Liver (tissue), 9 donors: ENCODE results near the gene PACS1. TPM values are rescaled to one million over a fixed set of nuclear protein-coding genes. Genes with fewer than 3 reads are reported as not detected.
A peak's percentile ranks its signal among the peaks of the same experiment; 100 is the strongest.

Experiments used
- DNase-seq: peaks from one replicate; pipeline ENCODE4 v3.0.0-alpha.2; 2017; ENCODE audit warnings: low spot score
- H3K27ac ChIP-seq, 2 donors: one replicate each; pipeline ENCODE4 v1.7.0; 2013; ENCODE audit warnings: inconsistent platforms in 2 of 2, low read length in 2 of 2, control low read depth in 1 of 2, low read depth in 1 of 2, mild to moderate bottlenecking in 1 of 2
- H3K27me3 ChIP-seq, 4 donors: one replicate each; pipeline versions ENCODE4 v1.6.1 to v1.7.0; 2013; ENCODE audit warnings: low read length in 3 of 4, inconsistent platforms in 1 of 4, mild to moderate bottlenecking in 1 of 4, moderate library complexity in 1 of 4; ENCODE audit not compliant: control insufficient read depth in 4 of 4, insufficient read depth in 4 of 4
- H3K36me3 ChIP-seq, 4 donors: one replicate each; pipeline versions ENCODE4 v1.6.1 to v1.7.0; 2013; ENCODE audit warnings: low read length in 3 of 4, mild to moderate bottlenecking in 3 of 4, low read depth in 1 of 4, moderate library complexity in 1 of 4; ENCODE audit not compliant: control insufficient read depth in 4 of 4, insufficient read depth in 3 of 4
- H3K4me1 ChIP-seq, 4 donors: one replicate each; pipeline versions ENCODE4 v1.6.1 to v1.7.0; 2013; ENCODE audit warnings: low read length in 3 of 4, mild to moderate bottlenecking in 3 of 4, moderate library complexity in 1 of 4; ENCODE audit not compliant: control insufficient read depth in 4 of 4, insufficient read depth in 4 of 4
- H3K4me3 ChIP-seq, 3 donors: one replicate each; pipeline versions ENCODE4 v1.6.1 to v1.7.0; 2013; ENCODE audit warnings: low read length in 3 of 3, control low read depth in 1 of 3, low read depth in 1 of 3, mild to moderate bottlenecking in 1 of 3
- H3K9ac ChIP-seq, 2 donors: one replicate each; pipeline ENCODE4 v1.7.0; 2013; ENCODE audit warnings: low read length in 2 of 2, mild to moderate bottlenecking in 2 of 2, moderate library complexity in 2 of 2, control low read depth in 1 of 2, low read depth in 1 of 2
- H3K9me3 ChIP-seq, 4 donors: one replicate each; pipeline versions ENCODE4 v1.6.1 to v1.7.0; 2013; ENCODE audit warnings: low read length in 3 of 4; ENCODE audit not compliant: control insufficient read depth in 4 of 4
- ATF3 ChIP-seq: IDR thresholded peaks from 2 replicates; pipeline ENCODE4 v1.6.1; 2016; ENCODE audit warnings: antibody characterized with exemption
- CTCF ChIP-seq: fragments of 150-350 bp; IDR thresholded peaks from 2 replicates; pipeline ENCODE4 v1.5.1; 2017; ENCODE audit warnings: improper control_type of control experiment, low read depth, low read length; ENCODE audit not compliant: missing input control
- EGR1 ChIP-seq, 2 donors: IDR thresholded peaks; 2 replicates each; pipeline ENCODE4 v1.6.1; 2016 to 2018; ENCODE audit warnings: antibody characterized with exemption in 2 of 2, low read depth in 2 of 2
- HNF4A ChIP-seq, 2 donors: conservative IDR thresholded peaks; 2 replicates each; pipeline ENCODE4 v1.6.1; 2016; ENCODE audit warnings: antibody characterized with exemption in 2 of 2, mild to moderate bottlenecking in 2 of 2
- HNF4G ChIP-seq: IDR thresholded peaks from 2 replicates; pipeline ENCODE4 v1.6.1; 2016; ENCODE audit warnings: antibody characterized with exemption
- JUND ChIP-seq, 2 donors: IDR thresholded peaks; 2 replicates each; pipeline ENCODE4 v1.6.1; 2016; ENCODE audit warnings: antibody characterized with exemption in 2 of 2
- RAD21 ChIP-seq, 2 donors: IDR thresholded peaks; 2 replicates each; pipeline ENCODE4 v1.6.1; 2016; ENCODE audit warnings: antibody characterized with exemption in 2 of 2, mild to moderate bottlenecking in 2 of 2
- RXRA ChIP-seq, 2 donors: IDR thresholded peaks; 2 replicates each; pipeline ENCODE4 v1.6.1; 2017 to 2018; ENCODE audit warnings: antibody characterized with exemption in 2 of 2, mild to moderate bottlenecking in 1 of 2
- TAF1 ChIP-seq: conservative IDR thresholded peaks from 2 replicates; pipeline ENCODE4 v1.6.1; 2016; ENCODE audit warnings: antibody characterized with exemption, mild to moderate bottlenecking
- WGBS: extraction: QIAGEN DNeasy Blood & Tissue Kit; methylation state at CpG from one replicate; pipeline ENCODE4 v1.1.7; 2013; 5-methylcytosine and 5-hydroxymethylcytosine counted together
- polyA plus RNA-seq, 2 donors: library from polyadenylated mRNA; stranded (reverse) in 1 of 2; unstranded in 1 of 2; fragments of 200-250 nt in 1 of 2; fragments of >200 nt in 1 of 2; fragmentation: Nextera tagmentation in 1 of 2; extraction: Ambion mirVana in 1 of 2; gene quantifications; one replicate each; pipeline versions ENCODE4 v1.2.1 to v1.2.3, GENCODE V29; 2013 to 2015
- total RNA-seq, 2 donors: library from RNA; depleted of rRNA; stranded (reverse); fragments of >200 nt; gene quantifications; one replicate each; pipeline ENCODE4 v1.2.3, GENCODE V29; 2014
- TF ChIP-seq, protein P1 (sequence below): IDR thresholded peaks from 2 replicates; pipeline ENCODE4 v1.6.1; 2016; ENCODE audit warnings: antibody characterized with exemption, mild to moderate bottlenecking
- donor health status: healthy.
- donor health status: healthy.
- donor health status: healthy.
- donor health status: healthy.
- donor health status: healthy.

The PACS1 gene
- total and polyA plus RNA-seq, 4 donors: 2.7 to 9.1 (median 7.3) TPM

DNA sequence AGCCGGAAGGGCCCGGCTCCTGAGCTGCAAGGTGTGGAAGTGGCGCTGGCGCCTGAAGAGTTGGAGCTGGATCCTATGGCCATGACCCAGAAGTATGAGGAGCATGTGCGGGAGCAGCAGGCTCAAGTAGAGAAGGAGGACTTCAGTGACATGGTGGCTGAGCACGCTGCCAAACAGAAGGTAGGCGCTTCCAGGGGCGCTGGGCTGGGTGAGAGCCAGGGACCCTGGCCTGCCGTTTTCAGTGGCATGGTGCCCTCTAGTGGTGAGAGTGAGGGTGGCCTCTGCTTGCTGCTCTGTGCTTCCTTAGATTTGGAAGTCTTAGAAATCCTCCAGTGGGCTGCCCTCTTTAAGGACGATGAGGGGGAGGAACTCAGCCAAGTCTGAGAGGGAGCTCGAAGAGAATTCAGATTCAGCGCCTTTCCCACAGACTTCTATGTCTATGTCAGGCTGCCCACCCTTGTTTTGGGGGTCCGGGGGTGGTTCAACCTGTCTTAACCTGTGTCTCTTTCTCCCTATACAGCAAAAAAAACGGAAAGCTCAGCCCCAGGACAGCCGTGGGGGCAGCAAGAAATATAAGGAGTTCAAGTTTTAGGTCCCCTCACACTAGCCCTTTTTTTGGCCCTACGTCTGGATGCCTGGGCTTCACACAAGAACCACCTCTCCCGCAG lies 1.8 kb upstream of the PACS1 start:
- Histone ChIP-seq H3K36me3 (peaks cover 10 to 45% (median 28%) of the 10 kb centered on the region in 4 donors), H3K9ac (peak overlapping the region; percentile 43 to 60), H3K4me1 (peaks cover 5 to 40% (median 30%) of the 10 kb centered on the region in 4 donors), H3K4me3 (no peak overlapping the region), H3K27ac (peak overlapping the region; percentile 91 to 94), H3K27me3 (no peaks in the 10 kb centered on the region), H3K9me3 (no peaks in the 10 kb centered on the region)
- TF ChIP-seq TAF1: no peak
- peak; percentile 69 to 81 for TF ChIP-seq RAD21 (IDR thresholded peaks at IDR 0.05)
- peak; percentile 77 for TF ChIP-seq CTCF
- WGBS: 68% methylated on average over 17 of the region's 17 CpGs
- peak; percentile 79 for DNase-seq

- WGBS: 31% methylated on average over 14 of the region's 14 CpGs
- H3K4me1 ChIP-seq: peaks cover 5 to 40% (median 30%) of the 10 kb centered on the region in 4 donors
- no peak for TF ChIP-seq RAD21 (IDR thresholded peaks at IDR 0.05)
- peak; percentile 46 to 49 for TF ChIP-seq RXRA (IDR thresholded peaks at IDR 0.05)
- TF ChIP-seq ATF3: no peak
- TF ChIP-seq, protein P1, sequence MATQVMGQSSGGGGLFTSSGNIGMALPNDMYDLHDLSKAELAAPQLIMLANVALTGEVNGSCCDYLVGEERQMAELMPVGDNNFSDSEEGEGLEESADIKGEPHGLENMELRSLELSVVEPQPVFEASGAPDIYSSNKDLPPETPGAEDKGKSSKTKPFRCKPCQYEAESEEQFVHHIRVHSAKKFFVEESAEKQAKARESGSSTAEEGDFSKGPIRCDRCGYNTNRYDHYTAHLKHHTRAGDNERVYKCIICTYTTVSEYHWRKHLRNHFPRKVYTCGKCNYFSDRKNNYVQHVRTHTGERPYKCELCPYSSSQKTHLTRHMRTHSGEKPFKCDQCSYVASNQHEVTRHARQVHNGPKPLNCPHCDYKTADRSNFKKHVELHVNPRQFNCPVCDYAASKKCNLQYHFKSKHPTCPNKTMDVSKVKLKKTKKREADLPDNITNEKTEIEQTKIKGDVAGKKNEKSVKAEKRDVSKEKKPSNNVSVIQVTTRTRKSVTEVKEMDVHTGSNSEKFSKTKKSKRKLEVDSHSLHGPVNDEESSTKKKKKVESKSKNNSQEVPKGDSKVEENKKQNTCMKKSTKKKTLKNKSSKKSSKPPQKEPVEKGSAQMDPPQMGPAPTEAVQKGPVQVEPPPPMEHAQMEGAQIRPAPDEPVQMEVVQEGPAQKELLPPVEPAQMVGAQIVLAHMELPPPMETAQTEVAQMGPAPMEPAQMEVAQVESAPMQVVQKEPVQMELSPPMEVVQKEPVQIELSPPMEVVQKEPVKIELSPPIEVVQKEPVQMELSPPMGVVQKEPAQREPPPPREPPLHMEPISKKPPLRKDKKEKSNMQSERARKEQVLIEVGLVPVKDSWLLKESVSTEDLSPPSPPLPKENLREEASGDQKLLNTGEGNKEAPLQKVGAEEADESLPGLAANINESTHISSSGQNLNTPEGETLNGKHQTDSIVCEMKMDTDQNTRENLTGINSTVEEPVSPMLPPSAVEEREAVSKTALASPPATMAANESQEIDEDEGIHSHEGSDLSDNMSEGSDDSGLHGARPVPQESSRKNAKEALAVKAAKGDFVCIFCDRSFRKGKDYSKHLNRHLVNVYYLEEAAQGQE: no peak
- TF ChIP-seq CTCF: no peak
- TF ChIP-seq HNF4G: no peak
- TF ChIP-seq EGR1 (IDR thresholded peaks at IDR 0.05; ENCODE audit: low read depth in 2 of 2): no peak
- peak; percentile 10 to 36 for TF ChIP-seq HNF4A (conservative IDR thresholded peaks at IDR 0.05)
- no peak for TF ChIP-seq JUND (IDR thresholded peaks at IDR 0.05)
- H3K4me3 ChIP-seq: peak overlapping the region; percentile 0 to 75 (median 36)
- peaks cover 7 to 36% (median 20%) of the 10 kb centered on the region in 4 donors for H3K36me3 ChIP-seq
- H3K27me3 ChIP-seq: no peaks in the 10 kb centered on the region
- H3K9me3 ChIP-seq: no peaks in the 10 kb centered on the region
- DNase-seq: no peak
- H3K27ac ChIP-seq: peak overlapping the region; percentile 91 to 94
- peak overlapping the region; percentile 60 to 77 for H3K9ac ChIP-seq
Measured at GRCh38 chr11:66068923-66069714, 953 bp upstream of the PACS1 start.
